GM12878 (cell line): ENCODE data around the gene USP2. TPM values are rescaled to one million over a fixed set of nuclear protein-coding genes. Genes with fewer than 3 reads are reported as not detected.

Experiments
- ATAC-seq: fragments of 200-7000 bp; cut with Tn5 transposase; 3 replicates; pipeline ENCODE4 v1.9.1; 2020; ENCODE audit warnings: mild to moderate bottlenecking, moderate library complexity
- BruUV-seq: library from RNA; stranded (reverse); fragments of 400-500 nt; replicated peaks from 2 replicates; lab custom pipeline; 2021; lab: Mats Ljungman, UMichigan
- CTCF ChIA-PET: fragments of 300-600 bp; sonication (Branson Sonifier 250); formaldehyde crosslinking; extraction: SDS; loops from one replicate; lab custom pipeline; 2021; ENCODE audit warnings: inconsistent platforms; lab: Yijun Ruan, JAX
- POLR2A ChIA-PET: fragments of 350-600 bp; formaldehyde crosslinking; extraction: SDS; loops from one replicate; lab custom pipeline; 2021; ENCODE audit warnings: inconsistent platforms; lab: Charles Lee
- RAD21 ChIA-PET: fragments of 300-600 bp; sonication (Branson Sonifier 250); formaldehyde crosslinking; loops from one replicate; lab custom pipeline; 2023; ENCODE audit warnings: antibody characterized with exemption; ENCODE audit not compliant: unreplicated experiment; lab: Charles Lee
- SMC1A ChIA-PET: fragments of 300-600 bp; sonication (Branson Sonifier 250); formaldehyde crosslinking; loops from one replicate; lab custom pipeline; 2023; ENCODE audit not compliant: unreplicated experiment, uncharacterized antibody; lab: Charles Lee
- DNase-seq: peaks from one replicate; pipeline ENCODE4 v3.0.0-alpha.2; 2011; ENCODE audit warnings: low read depth, low spot score
- FAIRE-seq: peaks from 3 replicates; lab custom pipeline; 2011; peaks lifted over from hg19 to GRCh38; lab: Jason Lieb, UNC
- H2AFZ ChIP-seq: 2 replicates; pipeline ENCODE4 v1.6.0; 2011; ENCODE audit warnings: low read depth, low read length, control low read depth; ENCODE audit not compliant: control insufficient read depth
- H3K27ac ChIP-seq: 2 replicates; pipeline ENCODE4 v1.5.1; 2011; ENCODE audit warnings: control low read depth; ENCODE audit not compliant: control insufficient read depth, insufficient read depth
- H3K27me3 ChIP-seq, 2 experiments: replicated peaks in 1 of 2; 2 replicates each; pipeline versions ENCODE4 v1.6.0 to v1.6.1; 2011; ENCODE audit warnings: low read length in 1 of 2; ENCODE audit not compliant: control insufficient read depth in 2 of 2, insufficient read depth in 2 of 2
- H3K36me3 ChIP-seq, 2 experiments: 2 replicates each; pipeline ENCODE4 v1.5.1; 2011; ENCODE audit warnings: low read length in 1 of 2; ENCODE audit not compliant: control insufficient read depth in 2 of 2, insufficient read depth in 2 of 2
- H3K4me1 ChIP-seq: 2 replicates; pipeline ENCODE4 v1.6.1; 2011; ENCODE audit warnings: mild to moderate bottlenecking, low read length, moderate library complexity, mixed read lengths; ENCODE audit not compliant: control insufficient read depth, insufficient read depth
- H3K4me2 ChIP-seq: 2 replicates; pipeline ENCODE4 v1.6.0; 2011; ENCODE audit warnings: control low read depth; ENCODE audit not compliant: control insufficient read depth, insufficient read depth
- H3K4me3 ChIP-seq: fragments of 200-600 bp; sonication (generic); 2 replicates; pipeline ENCODE4 v1.5.1; 2016
- H3K79me2 ChIP-seq: 2 replicates; pipeline ENCODE4 v1.6.0; 2011; ENCODE audit warnings: low read length; ENCODE audit not compliant: control insufficient read depth, insufficient read depth
- H3K9ac ChIP-seq: 2 replicates; pipeline ENCODE4 v1.8.0; 2011; ENCODE audit warnings: low read length, control low read depth, mixed read lengths; ENCODE audit not compliant: control insufficient read depth, insufficient read depth
- H3K9me3 ChIP-seq: replicated peaks from 3 replicates; pipeline ENCODE4 v1.5.1; 2011; ENCODE audit warnings: mild to moderate bottlenecking, low read length; ENCODE audit not compliant: control insufficient read depth, insufficient read depth
- H4K20me1 ChIP-seq: 2 replicates; pipeline ENCODE4 v1.6.0; 2011; ENCODE audit not compliant: control insufficient read depth, insufficient read depth
- BHLHE40 ChIP-seq, 2 experiments: fragments of 450-650 bp in 1 of 2; IDR thresholded peaks; 2 replicates each; pipeline ENCODE4 v1.6.1; 2011 to 2017; ENCODE audit warnings: low read depth in 2 of 2, borderline replicate concordance in 1 of 2, improper control_type of control experiment in 1 of 2, low read length in 1 of 2, mild to moderate bottlenecking in 1 of 2
- NR2C1 ChIP-seq: fragments of 450-650 bp; IDR thresholded peaks from 2 replicates; pipeline ENCODE4 v1.6.1; 2017; ENCODE audit warnings: antibody characterized with exemption, mild to moderate bottlenecking, moderate library complexity
- NRF1 ChIP-seq: conservative IDR thresholded peaks from 2 replicates; pipeline ENCODE4 v1.6.1; 2011; ENCODE audit warnings: mild to moderate bottlenecking, low read depth, low read length, improper control_type of control experiment
- WGBS: methylation state at CpG from one replicate; pipeline ENCODE4 v1.1.6; 2016; ENCODE audit warnings: low lambda C conversion rate; ENCODE audit not compliant: insufficient replicate concordance, insufficient coverage; ENCODE audit errors: missing lambda C conversion rate; 5-methylcytosine and 5-hydroxymethylcytosine counted together
- in situ Hi-C: fragments of 300-500 bp; cut with MboI; formaldehyde crosslinking; loops from 9 replicates; pipeline ENCODE4 v1.14.3; 2018; ENCODE audit warnings: mixed read lengths
- intact Hi-C: fragments of 100-400 bp; cut with micrococcal nuclease; formaldehyde crosslinking; loops from one replicate; pipeline ENCODE4 v1.14.2; 2022; ENCODE audit not compliant: unreplicated experiment
- polyA plus RNA-seq, 11 experiments: library from polyadenylated mRNA; depleted of rRNA in 4 of 11; unstranded in 6 of 11; stranded (reverse) in 5 of 11; fragments of >200 nt; fragmentation: Nextera tagmentation in 4 of 11; fragmentation: Illumina TruSeq in 1 of 11; extraction: Ambion mirVana in 4 of 11; extraction: Trizol in 1 of 11; gene quantifications; 1 replicate in 1 of 11; 2 replicates in 10 of 11; pipeline versions ENCODE4 v1.2.1 to v1.2.3, GENCODE V29; 2011 to 2016; ENCODE audit warnings: inconsistent platforms in 2 of 11, missing spikeins in 2 of 11, low read depth in 1 of 11
- total RNA-seq, 4 experiments: library from RNA; depleted of rRNA in 3 of 4; stranded (reverse); fragments of >200 nt in 3 of 4; fragmentation: Illumina TruSeq in 1 of 4; extraction: Trizol in 1 of 4; gene quantifications; 2 replicates each; pipeline versions ENCODE4 v1.2.1 to v1.2.3, GENCODE V29; 2013 to 2021
- TF ChIP-seq, protein P1 (sequence below): IDR thresholded peaks from 2 replicates; pipeline ENCODE4 v1.6.1; 2012; ENCODE audit warnings: low read depth, low read length, improper control_type of control experiment

Gene USP2
- total and polyA plus RNA-seq, 10 of the 15 experiments (the other 5 are each of a cell fraction or from before 2014, with no cell fraction given), result 0.03 to 0.13 (median 0.06) TPM; not detected in 4

DNA sequence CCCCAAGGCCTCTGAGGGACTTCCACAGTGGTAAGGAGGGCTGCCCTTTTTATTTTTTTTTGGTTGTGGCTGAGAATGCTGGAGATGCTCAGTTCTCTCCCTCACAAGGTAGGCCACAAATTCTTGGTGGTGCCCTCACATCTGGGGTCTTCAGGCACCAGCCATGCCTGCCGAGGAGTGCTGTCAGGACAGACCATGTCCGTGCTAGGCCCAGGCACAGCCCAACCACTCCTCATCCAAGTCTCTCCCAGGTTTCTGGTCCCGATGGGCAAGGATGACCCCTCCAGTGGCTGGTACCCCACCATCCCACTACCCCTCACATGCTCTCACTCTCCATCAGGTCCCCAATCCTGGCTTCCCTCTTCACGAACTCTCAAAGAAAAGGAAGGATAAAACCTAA, 37.3 kb upstream of the USP2 start:
- in situ Hi-C loops (no loop called here), intact Hi-C loops (no loop called here)
- CTCF ChIA-PET, result no interaction called here
- 29% methylated on average over 4 of the region's 4 CpGs for WGBS
- H3K27ac ChIP-seq, result no peak overlapping the region
- FAIRE-seq, result no peak
- TF ChIP-seq NRF1, result no peak
- TF ChIP-seq, protein P1, sequence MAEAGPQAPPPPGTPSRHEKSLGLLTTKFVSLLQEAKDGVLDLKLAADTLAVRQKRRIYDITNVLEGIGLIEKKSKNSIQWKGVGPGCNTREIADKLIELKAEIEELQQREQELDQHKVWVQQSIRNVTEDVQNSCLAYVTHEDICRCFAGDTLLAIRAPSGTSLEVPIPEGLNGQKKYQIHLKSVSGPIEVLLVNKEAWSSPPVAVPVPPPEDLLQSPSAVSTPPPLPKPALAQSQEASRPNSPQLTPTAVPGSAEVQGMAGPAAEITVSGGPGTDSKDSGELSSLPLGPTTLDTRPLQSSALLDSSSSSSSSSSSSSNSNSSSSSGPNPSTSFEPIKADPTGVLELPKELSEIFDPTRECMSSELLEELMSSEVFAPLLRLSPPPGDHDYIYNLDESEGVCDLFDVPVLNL, result no peak
- no peak for TF ChIP-seq BHLHE40 (IDR thresholded peaks at IDR 0.05; ENCODE audit: borderline replicate concordance in 1 of 2, low read depth in 2 of 2, low read length in 1 of 2)
- TF ChIP-seq NR2C1, result no peak
- H3K36me3 ChIP-seq, result no peaks in the 10 kb centered on the region
- no TSS peak for BruUV-seq
- H4K20me1 ChIP-seq, result no peaks in the 10 kb centered on the region
- no peak overlapping the region for H3K4me2 ChIP-seq
- no peaks in the 10 kb centered on the region for H3K79me2 ChIP-seq
- RAD21 ChIA-PET, result no interaction called here
- H3K4me1 ChIP-seq, result peaks cover 8% of the 10 kb centered on the region; the same call in 1 of the 2 replicates
- H3K4me3 ChIP-seq, result no peak overlapping the region
- H2AFZ ChIP-seq, result no peak overlapping the region
- H3K9me3 ChIP-seq, result peaks cover 2% of the 10 kb centered on the region; the same call in 1 of the 3 replicates
- POLR2A ChIA-PET, result no interaction called here
- peaks cover 0 to 11% of the 10 kb centered on the region in 2 experiments; a peak in 3 of 4 replicates for H3K27me3 ChIP-seq
- DNase-seq, result no peak
- no peak overlapping the region for H3K9ac ChIP-seq
- ATAC-seq, result no peak
- SMC1A ChIA-PET, result no interaction called here
